ENCODE results near the gene PTH1R.

PTH1R gene

DNA sequence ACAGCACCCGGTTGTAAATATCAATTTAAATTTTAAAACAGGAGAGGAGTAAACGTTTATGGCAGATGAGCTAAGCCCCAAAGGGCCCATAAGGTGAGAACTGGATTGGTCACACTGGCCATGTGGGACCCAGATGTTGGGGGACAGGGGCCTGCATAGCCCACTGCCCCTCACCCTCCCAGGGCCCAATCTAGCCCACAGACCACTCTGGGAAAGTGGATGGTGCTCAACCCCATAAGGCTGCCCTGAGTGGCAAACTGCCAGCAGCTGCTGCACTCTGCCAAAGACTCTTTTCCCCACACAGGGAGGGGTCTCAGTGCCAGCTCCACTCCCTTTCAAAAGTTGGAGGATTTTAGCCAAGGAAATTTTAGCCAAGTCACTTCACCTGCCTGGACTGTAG, 56.6 kb downstream of the PTH1R start:
- H3K9ac ChIP-seq (ENCODE audit: insufficient read length, low read depth): no peak overlapping the region

GRCh38 chr3:46934498-46935167, 57.1 kb downstream of the PTH1R start:
- peaks cover 70% of the 10 kb centered on the region for H3K36me3 ChIP-seq (ENCODE audit: insufficient read depth, insufficient read length, low read length)
- peaks cover 38% of the 10 kb centered on the region for H3K4me1 ChIP-seq (ENCODE audit: insufficient read depth, insufficient read length)

More for the DNA sequence above, 56.6 kb downstream of the PTH1R start:
- H3K27me3 ChIP-seq (ENCODE audit: insufficient read depth, insufficient read length): no peaks in the 10 kb centered on the region
- H3K36me3 ChIP-seq (ENCODE audit: insufficient read depth, insufficient read length, low read length): peaks cover 70% of the 10 kb centered on the region
- H3K9me3 ChIP-seq (ENCODE audit: insufficient read depth, low read length): no peaks in the 10 kb centered on the region
- DNase-seq (ENCODE audit: low read depth, low spot score): no peak
- peaks cover 41% of the 10 kb centered on the region for H3K4me1 ChIP-seq (ENCODE audit: insufficient read depth, insufficient read length)
- H3K4me3 ChIP-seq (ENCODE audit: insufficient read length, low read depth): no peak overlapping the region
- no peak for TF ChIP-seq YY1 (IDR thresholded peaks at IDR 0.05; ENCODE audit: insufficient read depth, insufficient read length)
- TF ChIP-seq SUZ12 (IDR thresholded peaks at IDR 0.05; ENCODE audit: extremely low read depth, insufficient read depth, insufficient read length): no peak
- no peak for TF ChIP-seq ZNF274 (IDR thresholded peaks at IDR 0.05; ENCODE audit: low read depth, low read length)

GRCh38 chr3:46935168-46935858, 57.8 kb downstream of the PTH1R start:
- H3K27me3 ChIP-seq (ENCODE audit: insufficient read depth, insufficient read length): no peaks in the 10 kb centered on the region
- peaks cover 37% of the 10 kb centered on the region for H3K4me1 ChIP-seq (ENCODE audit: insufficient read depth, insufficient read length)
- no peak overlapping the region for H3K4me3 ChIP-seq (ENCODE audit: insufficient read length, low read depth)
- no peak for TF ChIP-seq SUZ12 (IDR thresholded peaks at IDR 0.05; ENCODE audit: extremely low read depth, insufficient read depth, insufficient read length)
- TF ChIP-seq ZNF274 (IDR thresholded peaks at IDR 0.05; ENCODE audit: low read depth, low read length): no peak
- no peak for TF ChIP-seq YY1 (IDR thresholded peaks at IDR 0.05; ENCODE audit: insufficient read depth, insufficient read length)
- H3K9me3 ChIP-seq (ENCODE audit: insufficient read depth, low read length): no peaks in the 10 kb centered on the region
- no peak overlapping the region for H3K9ac ChIP-seq (ENCODE audit: insufficient read length, low read depth)
- DNase-seq (ENCODE audit: low read depth, low spot score): peak; percentile 95
- peaks cover 74% of the 10 kb centered on the region for H3K36me3 ChIP-seq (ENCODE audit: insufficient read depth, insufficient read length, low read length)

More at GRCh38 chr3:46934498-46935167, 57.1 kb downstream of the PTH1R start:
- Histone ChIP-seq H3K9ac (ENCODE audit: insufficient read length, low read depth) (no peak overlapping the region), H3K27me3 (ENCODE audit: insufficient read depth, insufficient read length) (no peaks in the 10 kb centered on the region), H3K9me3 (ENCODE audit: insufficient read depth, low read length) (no peaks in the 10 kb centered on the region), H3K4me3 (ENCODE audit: insufficient read length, low read depth) (no peak overlapping the region)
- DNase-seq (ENCODE audit: low read depth, low spot score): no peak
- TF ChIP-seq ZNF274 (IDR thresholded peaks at IDR 0.05; ENCODE audit: low read depth, low read length): no peak
- TF ChIP-seq YY1 (IDR thresholded peaks at IDR 0.05; ENCODE audit: insufficient read depth, insufficient read length): no peak
- TF ChIP-seq SUZ12 (IDR thresholded peaks at IDR 0.05; ENCODE audit: extremely low read depth, insufficient read depth, insufficient read length): no peak

DNA sequence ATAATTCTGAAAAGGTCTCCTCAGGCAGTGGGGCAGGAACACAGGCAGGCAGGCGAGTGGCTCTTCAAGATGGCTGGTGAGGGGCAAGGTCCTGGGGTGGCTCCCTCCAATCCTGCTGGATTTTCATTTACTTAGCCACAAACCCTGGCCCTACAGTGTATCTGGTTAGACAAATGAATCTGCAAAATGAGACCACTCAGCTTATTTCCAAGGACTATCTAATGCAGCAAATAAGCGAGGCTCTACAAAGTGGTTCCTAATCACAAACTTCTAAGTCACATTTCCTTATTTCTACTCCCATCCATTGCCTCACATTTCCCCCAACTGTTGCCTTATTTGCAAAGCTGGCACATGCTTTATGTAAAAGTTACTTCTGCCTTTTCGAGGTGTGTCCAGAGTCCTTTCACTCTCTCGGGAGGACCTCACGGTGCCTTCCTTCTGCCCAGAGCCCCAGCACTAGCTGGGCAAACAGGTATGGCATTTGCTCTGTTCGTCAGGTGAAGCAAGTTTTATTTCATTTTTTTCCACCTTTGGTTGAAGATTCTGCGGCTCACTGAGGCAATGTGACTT, 58.6 kb downstream of the PTH1R start:
- Histone ChIP-seq H3K4me1 (ENCODE audit: insufficient read depth, insufficient read length) (peaks cover 32% of the 10 kb centered on the region), H3K27me3 (ENCODE audit: insufficient read depth, insufficient read length) (no peaks in the 10 kb centered on the region), H3K4me3 (ENCODE audit: insufficient read length, low read depth) (no peak overlapping the region), H3K9me3 (ENCODE audit: insufficient read depth, low read length) (no peaks in the 10 kb centered on the region), H3K9ac (ENCODE audit: insufficient read length, low read depth) (no peak overlapping the region), H3K36me3 (ENCODE audit: insufficient read depth, insufficient read length, low read length) (peaks cover 77% of the 10 kb centered on the region)
- TF ChIP-seq SUZ12 (IDR thresholded peaks at IDR 0.05; ENCODE audit: extremely low read depth, insufficient read depth, insufficient read length): no peak
- TF ChIP-seq YY1 (IDR thresholded peaks at IDR 0.05; ENCODE audit: insufficient read depth, insufficient read length): no peak
- TF ChIP-seq ZNF274 (IDR thresholded peaks at IDR 0.05; ENCODE audit: low read depth, low read length): no peak
- no peak for DNase-seq (ENCODE audit: low read depth, low spot score)

DNA sequence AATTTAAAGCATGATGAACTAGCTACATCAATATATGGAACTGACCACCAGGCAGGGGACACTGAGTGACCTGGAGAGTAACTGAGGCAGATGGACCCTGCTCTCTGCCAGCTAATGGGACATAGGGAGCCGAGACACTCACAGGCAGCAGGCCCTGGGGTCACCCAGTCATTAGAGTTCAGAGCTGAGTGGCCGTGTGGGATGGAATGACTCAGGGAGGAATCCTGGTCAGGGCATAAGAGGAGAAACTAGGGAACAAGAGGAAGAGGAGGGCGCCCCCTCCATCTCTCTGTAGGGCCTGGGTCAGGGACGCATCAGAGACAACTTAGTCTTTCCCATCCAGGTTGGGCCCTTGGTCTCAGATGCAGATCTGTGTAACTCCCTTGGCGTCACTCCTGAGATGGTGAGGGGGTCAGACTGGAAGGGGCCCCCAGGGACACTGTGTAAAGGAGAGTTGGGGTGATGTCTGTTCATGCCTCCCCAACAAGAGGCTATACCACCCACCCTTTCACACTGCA, 59.3 kb downstream of the PTH1R start:
- H3K4me1 ChIP-seq (ENCODE audit: insufficient read depth, insufficient read length): peaks cover 27% of the 10 kb centered on the region
- TF ChIP-seq SUZ12 (IDR thresholded peaks at IDR 0.05; ENCODE audit: extremely low read depth, insufficient read depth, insufficient read length) (no peak), ZNF274 (IDR thresholded peaks at IDR 0.05; ENCODE audit: low read depth, low read length) (no peak), YY1 (IDR thresholded peaks at IDR 0.05; ENCODE audit: insufficient read depth, insufficient read length) (no peak)
- H3K4me3 ChIP-seq (ENCODE audit: insufficient read length, low read depth): no peak overlapping the region
- no peak for DNase-seq (ENCODE audit: low read depth, low spot score)
- no peaks in the 10 kb centered on the region for H3K27me3 ChIP-seq (ENCODE audit: insufficient read depth, insufficient read length)
- H3K36me3 ChIP-seq (ENCODE audit: insufficient read depth, insufficient read length, low read length): peaks cover 82% of the 10 kb centered on the region
- H3K9me3 ChIP-seq (ENCODE audit: insufficient read depth, low read length): no peaks in the 10 kb centered on the region
- H3K9ac ChIP-seq (ENCODE audit: insufficient read length, low read depth): no peak overlapping the region

GRCh38 chr3:46938118-46938517, 60.6 kb downstream of the PTH1R start:
- Histone ChIP-seq H3K4me3 (ENCODE audit: insufficient read length, low read depth) (no peak overlapping the region), H3K9me3 (ENCODE audit: insufficient read depth, low read length) (no peaks in the 10 kb centered on the region), H3K36me3 (ENCODE audit: insufficient read depth, insufficient read length, low read length) (peaks cover 87% of the 10 kb centered on the region), H3K9ac (ENCODE audit: insufficient read length, low read depth) (no peak overlapping the region), H3K4me1 (ENCODE audit: insufficient read depth, insufficient read length) (peaks cover 29% of the 10 kb centered on the region), H3K27me3 (ENCODE audit: insufficient read depth, insufficient read length) (no peaks in the 10 kb centered on the region)
- TF ChIP-seq YY1 (IDR thresholded peaks at IDR 0.05; ENCODE audit: insufficient read depth, insufficient read length) (no peak), SUZ12 (IDR thresholded peaks at IDR 0.05; ENCODE audit: extremely low read depth, insufficient read depth, insufficient read length) (no peak), ZNF274 (IDR thresholded peaks at IDR 0.05; ENCODE audit: low read depth, low read length) (no peak)
- DNase-seq (ENCODE audit: low read depth, low spot score): no peak
